Activated T-cell treated with anti-CD3 and anti-CD28 coated beads for 48 hours (primary cell): ENCODE data around the gene C11orf97.
"Not testable (repeated sequence)": the region's sequence is repeated elsewhere in the genome, so short reads cannot be mapped to it uniquely, and the experiment has no call there.

Experiments used
- DNase-seq: peaks from one replicate; pipeline ENCODE4 v3.0.0-alpha.2; 2020; ENCODE audit warnings: low read depth

The C11orf97 gene

DNA sequence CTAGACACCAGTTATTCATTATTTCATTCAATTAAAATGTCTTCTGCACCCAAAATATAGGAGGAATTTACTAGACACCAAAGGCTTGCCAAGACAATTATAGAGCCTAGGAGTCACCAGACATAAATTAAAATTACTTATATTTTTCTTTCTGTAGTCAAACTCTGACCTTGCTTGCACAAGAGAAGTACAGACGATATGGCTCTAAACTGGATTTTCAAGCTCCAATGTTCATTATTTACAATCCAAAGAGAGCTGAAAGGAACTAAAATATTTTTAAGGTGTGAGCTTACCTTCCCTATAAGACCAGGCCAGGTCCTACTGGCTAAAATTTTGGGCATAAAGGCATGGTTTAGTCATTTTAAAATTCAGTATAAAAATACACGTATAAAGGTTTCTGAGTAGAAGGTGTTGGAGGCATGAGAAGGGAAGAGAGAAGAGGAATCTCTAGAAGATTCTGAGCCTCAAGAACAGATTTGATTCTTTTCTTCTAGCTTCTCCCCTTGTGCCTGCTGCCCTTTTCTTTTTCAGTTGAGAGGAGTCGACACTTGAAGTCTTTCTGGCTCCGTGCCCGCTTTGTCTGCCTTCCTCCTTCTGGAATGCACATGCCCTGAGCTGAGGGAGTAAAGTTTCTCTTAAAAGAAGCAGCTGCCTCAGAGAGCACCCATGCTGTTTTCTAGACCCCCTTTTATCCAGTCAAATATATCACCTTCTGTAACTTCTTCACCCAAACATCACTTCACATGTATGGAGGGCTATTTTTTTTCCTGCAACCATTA is 13.5 kb downstream of the C11orf97 start:
- DNase-seq: no peak

DNA sequence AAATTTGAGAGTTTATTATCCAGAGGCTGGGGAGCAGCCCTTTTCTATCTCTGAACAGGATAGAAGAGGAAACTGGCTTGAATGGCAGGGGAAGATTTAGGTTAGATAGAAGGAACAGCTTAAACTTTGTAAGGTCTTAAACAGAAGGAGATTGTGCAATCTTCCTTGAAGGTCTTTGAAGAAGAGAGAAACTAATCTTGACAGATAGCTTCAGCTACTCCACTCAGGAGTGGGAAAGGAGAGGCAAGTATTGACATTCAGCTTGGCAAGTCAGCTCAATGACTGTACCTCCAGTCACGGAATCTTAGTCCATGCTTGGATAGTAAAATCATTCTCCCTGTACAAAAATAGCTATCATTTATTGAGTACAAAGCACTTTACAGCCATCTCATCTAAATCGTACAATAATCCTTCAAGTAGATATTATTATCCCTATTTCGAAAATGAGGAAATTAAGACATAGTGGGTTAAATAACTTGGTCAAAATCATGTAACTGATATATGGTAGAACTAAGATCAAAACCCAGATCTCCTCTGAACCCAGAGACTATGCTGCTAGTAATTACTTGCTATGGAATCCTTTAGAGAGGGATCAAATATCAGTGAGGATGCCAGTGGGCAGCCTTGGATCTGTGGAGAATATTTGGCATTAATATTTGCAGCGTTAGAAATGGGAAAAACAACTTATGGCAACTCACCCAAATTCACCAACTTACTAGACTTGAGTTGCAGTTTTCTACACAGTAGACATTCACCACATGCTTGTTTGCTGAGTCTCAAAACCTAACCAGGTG is 14.6 kb downstream of the C11orf97 start:
- DNase-seq: no peak

DNA sequence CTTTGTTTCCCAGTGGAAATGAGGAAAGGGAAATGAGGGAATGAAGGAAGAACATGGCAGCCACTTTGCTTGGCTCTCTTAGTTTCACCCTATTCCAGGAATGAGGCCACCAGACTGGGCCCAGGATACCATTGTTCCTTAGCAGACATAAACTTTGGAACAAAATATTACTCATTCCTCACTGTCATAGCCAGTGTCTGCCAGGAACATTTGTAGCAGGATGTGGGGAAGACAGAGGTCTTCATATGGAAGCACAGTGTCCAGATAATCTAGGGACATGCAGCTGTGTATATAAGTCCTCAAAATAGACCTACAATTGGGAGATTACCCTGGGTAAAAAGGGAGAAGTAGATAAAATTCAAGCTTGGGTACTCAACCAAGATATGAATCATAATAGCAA is 16.3 kb downstream of the C11orf97 start:
- DNase-seq: no peak

DNA sequence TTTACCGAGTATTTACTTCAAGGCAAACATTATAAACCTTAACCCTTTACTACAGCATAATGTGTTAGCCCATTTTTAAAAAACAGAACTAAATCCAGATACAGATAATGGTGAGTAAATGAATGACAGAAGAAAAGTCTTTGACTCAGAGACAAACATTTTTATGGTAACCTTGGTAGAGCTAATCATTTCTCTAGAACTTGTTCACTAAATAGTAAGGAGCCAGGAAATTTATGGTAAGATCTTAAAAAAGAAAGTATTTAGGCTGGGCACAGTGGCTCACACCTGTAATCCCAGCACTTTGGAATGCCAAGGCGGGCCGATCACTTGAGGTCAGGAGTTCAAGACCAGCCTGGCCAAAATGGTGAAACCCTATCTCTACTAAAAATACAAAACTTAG is 19.9 kb downstream of the C11orf97 start:
- DNase-seq: no peak

DNA sequence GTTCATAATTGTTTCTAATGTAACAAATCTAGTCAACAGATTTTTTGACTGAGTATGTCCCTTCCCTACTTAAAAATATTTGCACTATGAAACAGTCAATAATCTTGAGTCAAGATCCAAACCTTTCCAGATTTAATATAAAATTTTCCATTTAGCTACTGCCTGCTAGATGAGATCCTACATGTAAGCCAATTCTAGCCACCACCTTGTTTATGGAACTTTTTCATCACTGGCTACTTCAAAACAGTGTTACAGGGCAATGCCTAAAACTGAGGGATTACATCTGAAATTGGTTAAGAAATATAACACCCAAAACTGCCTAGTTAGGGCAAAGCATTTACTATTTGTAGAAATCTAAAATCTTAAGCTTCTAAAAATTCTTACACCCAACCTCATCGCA is 20.9 kb downstream of the C11orf97 start:
- no peak for DNase-seq

DNA sequence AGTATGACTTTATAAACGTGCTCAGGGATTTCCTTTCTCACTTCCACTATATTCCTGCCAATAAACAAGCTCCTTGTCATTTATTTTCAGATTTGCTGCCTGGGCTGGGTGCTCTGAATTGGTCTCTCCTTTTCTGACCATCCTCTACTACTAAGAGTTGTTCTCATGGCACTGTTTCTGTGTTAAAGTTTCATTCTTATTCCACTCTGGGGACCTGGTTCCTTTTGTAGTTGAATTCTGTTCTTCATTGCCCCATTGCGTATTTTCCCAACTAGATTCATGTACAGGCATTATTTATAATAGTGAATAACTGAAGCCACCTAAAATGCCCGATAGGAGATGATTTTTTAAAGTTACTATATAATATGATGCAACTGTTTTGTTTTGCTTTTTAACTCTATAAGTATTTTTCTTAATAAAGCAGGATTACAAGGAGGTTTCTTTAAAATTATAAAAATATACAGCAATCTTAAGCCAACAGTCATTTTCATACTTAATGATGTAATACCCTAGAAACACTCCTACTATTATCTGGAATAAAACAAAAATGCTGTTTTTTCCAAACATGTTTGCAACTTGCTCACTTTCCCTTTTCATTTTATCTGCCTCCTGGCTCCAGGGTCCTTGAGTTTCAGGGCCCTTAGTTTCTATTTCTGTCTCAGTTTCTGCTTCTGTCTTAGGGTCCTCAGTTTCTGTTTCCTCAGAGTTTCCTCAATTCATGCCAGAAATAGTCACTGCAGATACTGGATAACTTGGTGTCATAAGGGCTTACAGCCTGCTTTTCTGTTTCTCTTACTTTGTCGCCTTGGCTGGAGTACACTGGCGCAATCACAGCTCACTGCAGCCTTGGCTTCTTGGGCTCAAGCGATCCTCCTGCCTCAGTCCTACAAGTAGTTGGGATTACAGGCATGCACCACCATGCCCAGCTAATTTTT is 21.7 kb downstream of the C11orf97 start:
- no peak for DNase-seq

DNA sequence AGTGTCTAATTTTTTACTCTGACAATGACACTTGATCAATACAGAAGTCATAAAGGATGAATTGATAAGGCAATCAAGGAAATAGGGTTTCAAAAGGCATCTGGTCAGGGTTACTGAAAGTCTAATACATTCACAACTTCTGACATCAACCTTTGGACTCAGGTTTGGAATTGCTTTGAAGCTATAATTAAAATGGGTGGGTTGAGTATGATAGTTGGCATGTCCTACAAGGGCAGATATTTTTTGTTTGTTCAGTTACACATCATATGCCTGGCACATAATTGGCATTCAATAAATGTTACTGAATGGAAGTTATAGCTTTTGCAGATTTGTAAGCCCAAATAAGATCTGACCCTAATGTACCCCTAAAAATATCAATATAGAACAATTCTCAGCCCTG is 24.1 kb downstream of the C11orf97 start:
- DNase-seq: no peak

DNA sequence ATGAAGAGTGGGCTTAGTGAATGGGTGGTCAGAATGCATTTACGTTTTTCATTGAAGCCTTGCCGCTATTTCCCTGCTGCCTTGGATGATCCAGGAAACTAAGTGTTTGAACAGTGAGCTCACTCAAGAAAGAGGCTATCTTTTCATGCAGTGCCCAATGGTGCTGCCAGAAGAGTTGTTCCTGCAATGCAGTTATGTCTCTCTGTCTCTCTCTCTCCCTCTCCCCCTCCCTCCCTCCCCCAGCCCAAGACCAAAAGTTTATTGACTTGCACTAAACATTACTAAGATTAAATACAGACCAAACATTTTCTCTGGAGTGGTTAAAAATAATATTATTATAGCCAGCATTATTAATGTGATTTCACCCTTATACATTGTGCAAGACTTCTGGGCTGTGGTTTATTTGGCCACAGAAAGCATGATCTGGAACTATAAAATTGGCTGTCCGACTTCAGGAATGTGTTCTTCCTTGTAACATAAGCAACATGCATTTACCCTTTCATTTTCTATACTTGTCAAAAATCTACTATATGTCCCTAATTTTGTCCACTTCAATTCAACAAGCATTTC is 24.9 kb downstream of the C11orf97 start:
- DNase-seq: no peak

DNA sequence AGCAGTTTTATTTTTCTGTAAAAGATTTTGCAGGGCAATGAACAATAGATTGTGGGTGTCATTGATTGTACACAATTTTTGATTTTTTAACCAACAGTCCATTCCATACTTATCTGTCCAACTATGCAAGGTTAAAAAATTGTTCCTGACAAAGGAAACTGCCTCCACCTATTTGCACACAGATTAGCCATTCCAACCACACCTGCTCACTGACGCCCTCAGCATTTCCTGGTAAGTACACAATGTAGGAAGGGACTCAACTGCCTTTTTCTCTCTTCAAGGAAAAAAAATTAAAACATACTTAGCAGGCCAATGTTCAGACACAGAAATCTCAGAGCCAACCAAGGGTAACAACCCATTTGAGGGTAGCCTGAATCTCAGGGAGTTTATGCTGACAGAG is 27.2 kb downstream of the C11orf97 start:
- DNase-seq: no peak

DNA sequence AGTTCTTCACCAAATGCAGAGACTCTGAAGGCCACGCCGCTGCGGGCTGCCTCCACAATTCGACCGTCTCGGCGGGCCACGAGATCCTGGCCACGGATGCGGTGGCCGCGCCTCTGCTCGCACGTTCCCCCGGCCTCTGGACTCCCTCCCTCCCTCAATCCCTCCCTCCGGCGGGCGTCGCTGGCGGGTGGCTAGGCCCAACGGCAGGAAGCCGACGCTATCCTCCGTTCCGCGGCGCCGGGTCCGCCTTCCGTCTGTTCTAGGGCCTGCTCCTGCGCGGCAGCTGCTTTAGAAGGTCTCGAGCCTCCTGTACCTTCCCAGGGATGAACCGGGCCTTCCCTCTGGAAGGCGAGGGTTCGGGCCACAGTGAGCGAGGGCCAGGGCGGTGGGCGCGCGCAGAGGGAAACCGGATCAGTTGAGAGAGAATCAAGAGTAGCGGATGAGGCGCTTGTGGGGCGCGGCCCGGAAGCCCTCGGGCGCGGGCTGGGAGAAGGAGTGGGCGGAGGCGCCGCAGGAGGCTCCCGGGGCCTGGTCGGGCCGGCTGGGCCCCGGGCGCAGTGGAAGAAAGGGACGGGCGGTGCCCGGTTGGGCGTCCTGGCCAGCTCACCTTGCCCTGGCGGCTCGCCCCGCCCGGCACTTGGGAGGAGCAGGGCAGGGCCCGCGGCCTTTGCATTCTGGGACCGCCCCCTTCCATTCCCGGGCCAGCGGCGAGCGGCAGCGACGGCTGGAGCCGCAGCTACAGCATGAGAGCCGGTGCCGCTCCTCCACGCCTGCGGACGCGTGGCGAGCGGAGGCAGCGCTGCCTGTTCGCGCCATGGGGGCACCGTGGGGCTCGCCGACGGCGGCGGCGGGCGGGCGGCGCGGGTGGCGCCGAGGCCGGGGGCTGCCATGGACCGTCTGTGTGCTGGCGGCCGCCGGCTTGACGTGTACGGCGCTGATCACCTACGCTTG is 31.7 kb downstream of the C11orf97 start, which contains the start of gene FUT4:
Gene FUT4, plus strand, starts transcription at position 227 of the 951 bp plus-strand sequence. Its CDS starts 213 bp downstream, at position 440.
- DNase-seq: peak; percentile 76

DNA sequence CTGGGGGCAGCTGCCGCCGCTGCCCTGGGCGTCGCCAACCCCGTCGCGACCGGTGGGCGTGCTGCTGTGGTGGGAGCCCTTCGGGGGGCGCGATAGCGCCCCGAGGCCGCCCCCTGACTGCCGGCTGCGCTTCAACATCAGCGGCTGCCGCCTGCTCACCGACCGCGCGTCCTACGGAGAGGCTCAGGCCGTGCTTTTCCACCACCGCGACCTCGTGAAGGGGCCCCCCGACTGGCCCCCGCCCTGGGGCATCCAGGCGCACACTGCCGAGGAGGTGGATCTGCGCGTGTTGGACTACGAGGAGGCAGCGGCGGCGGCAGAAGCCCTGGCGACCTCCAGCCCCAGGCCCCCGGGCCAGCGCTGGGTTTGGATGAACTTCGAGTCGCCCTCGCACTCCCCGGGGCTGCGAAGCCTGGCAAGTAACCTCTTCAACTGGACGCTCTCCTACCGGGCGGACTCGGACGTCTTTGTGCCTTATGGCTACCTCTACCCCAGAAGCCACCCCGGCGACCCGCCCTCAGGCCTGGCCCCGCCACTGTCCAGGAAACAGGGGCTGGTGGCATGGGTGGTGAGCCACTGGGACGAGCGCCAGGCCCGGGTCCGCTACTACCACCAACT is 32.5 kb downstream of the C11orf97 start:
- no peak for DNase-seq

DNA sequence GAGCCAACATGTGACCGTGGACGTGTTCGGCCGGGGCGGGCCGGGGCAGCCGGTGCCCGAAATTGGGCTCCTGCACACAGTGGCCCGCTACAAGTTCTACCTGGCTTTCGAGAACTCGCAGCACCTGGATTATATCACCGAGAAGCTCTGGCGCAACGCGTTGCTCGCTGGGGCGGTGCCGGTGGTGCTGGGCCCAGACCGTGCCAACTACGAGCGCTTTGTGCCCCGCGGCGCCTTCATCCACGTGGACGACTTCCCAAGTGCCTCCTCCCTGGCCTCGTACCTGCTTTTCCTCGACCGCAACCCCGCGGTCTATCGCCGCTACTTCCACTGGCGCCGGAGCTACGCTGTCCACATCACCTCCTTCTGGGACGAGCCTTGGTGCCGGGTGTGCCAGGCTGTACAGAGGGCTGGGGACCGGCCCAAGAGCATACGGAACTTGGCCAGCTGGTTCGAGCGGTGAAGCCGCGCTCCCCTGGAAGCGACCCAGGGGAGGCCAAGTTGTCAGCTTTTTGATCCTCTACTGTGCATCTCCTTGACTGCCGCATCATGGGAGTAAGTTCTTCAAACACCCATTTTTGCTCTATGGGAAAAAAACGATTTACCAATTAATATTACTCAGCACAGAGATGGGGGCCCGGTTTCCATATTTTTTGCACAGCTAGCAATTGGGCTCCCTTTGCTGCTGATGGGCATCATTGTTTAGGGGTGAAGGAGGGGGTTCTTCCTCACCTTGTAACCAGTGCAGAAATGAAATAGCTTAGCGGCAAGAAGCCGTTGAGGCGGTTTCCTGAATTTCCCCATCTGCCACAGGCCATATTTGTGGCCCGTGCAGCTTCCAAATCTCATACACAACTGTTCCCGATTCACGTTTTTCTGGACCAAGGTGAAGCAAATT is 33.3 kb downstream of the C11orf97 start:
- no peak for DNase-seq

DNA sequence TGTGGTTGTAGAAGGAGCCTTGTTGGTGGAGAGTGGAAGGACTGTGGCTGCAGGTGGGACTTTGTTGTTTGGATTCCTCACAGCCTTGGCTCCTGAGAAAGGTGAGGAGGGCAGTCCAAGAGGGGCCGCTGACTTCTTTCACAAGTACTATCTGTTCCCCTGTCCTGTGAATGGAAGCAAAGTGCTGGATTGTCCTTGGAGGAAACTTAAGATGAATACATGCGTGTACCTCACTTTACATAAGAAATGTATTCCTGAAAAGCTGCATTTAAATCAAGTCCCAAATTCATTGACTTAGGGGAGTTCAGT is 33.9 kb downstream of the C11orf97 start:
- no peak for DNase-seq

DNA sequence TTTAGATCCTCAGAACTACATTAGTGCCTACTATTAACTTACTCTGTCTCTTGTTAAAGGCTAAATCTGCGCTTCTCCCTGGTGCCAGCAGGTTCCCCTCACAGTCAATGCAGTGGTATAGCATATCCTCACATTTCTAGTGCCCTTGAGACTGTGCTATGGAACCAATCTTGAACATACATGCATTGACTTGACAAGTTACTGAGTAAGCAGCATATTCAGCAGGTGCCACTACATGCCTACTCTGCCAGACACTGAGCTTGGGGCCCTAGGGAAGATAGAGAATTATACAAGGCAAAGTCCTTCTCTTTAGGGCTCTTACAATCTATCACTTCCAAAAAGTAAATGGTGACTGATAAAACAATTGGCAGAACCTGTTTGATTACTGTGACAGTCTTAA is 34.6 kb downstream of the C11orf97 start:
- no peak for DNase-seq

DNA sequence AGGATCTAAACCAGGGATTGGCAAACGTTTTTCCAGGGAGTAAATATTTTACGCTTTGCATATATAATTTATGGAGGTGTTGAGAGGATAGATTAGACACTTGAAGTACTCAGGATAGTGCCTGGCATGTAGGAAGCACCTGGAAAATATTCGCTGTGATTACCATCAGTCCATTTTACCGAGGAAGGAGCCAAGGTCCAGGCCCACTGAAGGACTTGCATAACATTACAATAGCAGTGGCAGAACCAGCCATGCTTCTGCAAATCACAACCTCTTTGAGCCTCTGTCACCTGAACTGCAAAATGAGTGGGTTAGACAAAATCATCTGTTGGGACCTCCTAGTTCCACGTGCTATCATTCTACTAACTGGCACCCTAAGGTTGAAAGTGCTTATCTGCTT is 36.9 kb downstream of the C11orf97 start:
- DNase-seq: no peak

DNA sequence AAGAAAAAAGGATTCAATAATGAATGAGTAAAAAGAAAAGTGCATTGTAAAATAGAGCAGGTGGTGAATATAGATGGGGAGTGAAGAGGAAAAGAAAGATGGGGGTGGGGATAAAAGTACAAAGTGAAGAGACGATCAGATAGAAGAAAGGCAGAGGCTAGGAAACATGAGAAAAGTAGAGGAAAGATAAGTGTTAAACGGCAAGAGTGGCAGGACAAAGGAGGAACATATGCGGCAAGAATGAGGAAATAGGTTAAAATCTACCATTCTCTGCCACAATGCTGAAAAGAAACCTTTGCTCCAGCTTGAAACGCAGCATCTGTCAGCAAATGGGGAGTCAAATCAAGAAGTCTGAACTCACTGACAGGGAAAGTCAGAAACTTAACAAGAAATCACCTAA is 38.3 kb downstream of the C11orf97 start:
- DNase-seq: no peak

DNA sequence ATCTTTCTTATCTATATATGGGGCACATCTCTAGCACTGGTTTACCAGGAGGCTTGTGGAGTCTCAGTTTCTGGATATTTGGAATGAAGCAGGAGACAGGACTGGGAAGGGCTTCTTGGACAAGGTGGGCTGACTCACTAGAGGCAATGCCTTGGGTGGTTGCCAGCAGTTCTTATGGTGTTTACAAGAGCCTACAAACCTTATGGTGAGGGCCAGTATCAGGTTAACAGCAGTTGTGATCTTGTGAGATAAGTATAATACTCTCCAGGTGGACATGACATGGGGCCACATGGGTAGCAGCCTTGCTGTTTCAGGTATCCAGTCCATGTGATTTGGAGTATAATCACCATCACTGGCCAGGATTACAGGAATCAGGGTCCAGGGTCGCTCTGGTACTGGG is 41.7 kb downstream of the C11orf97 start:
- DNase-seq: no peak

DNA sequence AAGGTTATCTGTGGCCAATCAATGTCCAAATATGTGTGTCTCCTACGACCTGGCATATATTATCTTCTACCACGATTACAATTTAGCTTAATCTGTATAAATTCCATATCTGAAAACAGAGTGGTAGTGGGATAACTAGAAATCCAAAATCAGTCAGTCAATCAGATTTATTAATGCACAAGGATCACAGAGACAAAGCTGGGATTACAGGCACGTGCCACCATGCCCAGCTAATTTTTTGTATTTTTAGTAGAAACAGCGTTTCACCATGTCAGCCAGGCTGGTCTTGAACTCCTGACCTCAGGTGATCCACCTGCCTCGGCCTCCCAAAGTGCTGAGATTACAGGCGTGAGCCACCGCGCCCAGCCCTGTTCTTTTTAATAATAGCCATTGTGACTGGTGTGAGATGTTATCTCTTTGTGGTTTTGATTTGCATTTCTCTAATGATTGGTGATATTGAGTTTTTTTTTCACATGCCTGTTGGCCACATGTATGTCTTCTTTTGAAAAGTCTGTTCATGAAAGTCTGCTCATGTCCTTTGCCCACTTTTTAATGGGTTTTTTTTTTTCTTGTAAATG is 43.6 kb downstream of the C11orf97 start:
- not testable (repeated sequence) for DNase-seq

DNA sequence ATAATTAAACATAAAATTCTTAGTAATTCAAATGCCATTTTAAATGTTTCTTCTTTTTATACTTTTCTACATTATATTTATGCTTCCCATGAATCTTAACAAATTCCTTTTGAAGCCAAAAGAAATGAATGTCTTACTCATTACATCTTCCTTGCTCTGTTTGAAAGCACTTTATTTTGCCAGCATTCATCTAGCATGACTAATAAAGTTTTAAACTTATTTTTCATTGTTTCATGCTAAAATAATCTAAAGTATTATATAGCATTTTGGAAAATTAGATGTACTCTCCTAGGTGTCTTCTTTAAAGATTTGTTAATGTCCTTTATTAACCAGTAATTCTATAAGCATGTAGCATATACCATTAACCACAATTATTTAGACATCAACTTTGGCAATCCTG is 45.2 kb downstream of the C11orf97 start:
- no peak for DNase-seq
